Keratinocyte (primary cell): ENCODE results near the gene TTC36. TPM values are rescaled to one million over a fixed set of nuclear protein-coding genes. Genes with fewer than 3 reads are reported as not detected.

Source experiments
- DNase-seq: peaks from one replicate; pipeline ENCODE4 v3.0.0-alpha.2; 2011; ENCODE audit warnings: low read depth, missing footprints, low spot score
- FAIRE-seq: peaks from 2 replicates; lab custom pipeline; 2011; peaks lifted over from hg19 to GRCh38; lab: Jason Lieb, UNC
- H2AFZ ChIP-seq: 2 replicates; pipeline ENCODE4 v1.6.0; 2012; ENCODE audit warnings: low read length, control low read depth, inconsistent platforms; ENCODE audit not compliant: control insufficient read depth
- H3K27ac ChIP-seq: 2 replicates; pipeline ENCODE4 v1.5.1; 2011; ENCODE audit warnings: low read length; ENCODE audit not compliant: control insufficient read depth, insufficient read depth
- H3K27me3 ChIP-seq: 3 replicates; pipeline ENCODE4 v1.6.0; 2011; ENCODE audit warnings: low read length; ENCODE audit not compliant: control insufficient read depth, insufficient read depth; ENCODE audit errors: extremely low read depth
- H3K36me3 ChIP-seq, 2 experiments: 2 replicates in 1 of 2; 3 replicates in 1 of 2; pipeline ENCODE4 v1.5.1; 2011; ENCODE audit warnings: low read length in 2 of 2, mild to moderate bottlenecking in 1 of 2; ENCODE audit not compliant: control insufficient read depth in 2 of 2, insufficient read depth in 2 of 2; ENCODE audit errors: extremely low read depth in 1 of 2
- H3K4me1 ChIP-seq: 3 replicates; pipeline ENCODE4 v1.5.1; 2011; ENCODE audit warnings: low read length; ENCODE audit not compliant: control insufficient read depth, insufficient read depth; ENCODE audit errors: extremely low read depth
- H3K4me2 ChIP-seq: 3 replicates; pipeline ENCODE4 v1.6.0; 2011; ENCODE audit warnings: low read depth, low read length; ENCODE audit not compliant: control insufficient read depth, insufficient read depth; ENCODE audit errors: extremely low read depth
- H3K4me3 ChIP-seq, 3 experiments: fragments of 200-600 bp in 1 of 3; sonication (generic) in 1 of 3; 2 replicates in 2 of 3; 3 replicates in 1 of 3; pipeline ENCODE4 v1.5.1; 2011 to 2016; ENCODE audit warnings: low read length in 3 of 3, mild to moderate bottlenecking in 3 of 3, control low read depth in 2 of 3, inconsistent platforms in 1 of 3, low read depth in 1 of 3, mixed read lengths in 1 of 3, mixed run types in 1 of 3, moderate library complexity in 1 of 3; ENCODE audit not compliant: control insufficient read depth in 2 of 3, insufficient read depth in 2 of 3; ENCODE audit errors: extremely low read depth in 1 of 3
- H3K79me2 ChIP-seq: 2 replicates; pipeline ENCODE4 v1.6.0; 2012; ENCODE audit warnings: low read length; ENCODE audit not compliant: control insufficient read depth, insufficient read depth
- H3K9ac ChIP-seq: 3 replicates; pipeline ENCODE4 v1.6.0; 2011; ENCODE audit warnings: low read length; ENCODE audit not compliant: control insufficient read depth, insufficient read depth; ENCODE audit errors: extremely low read depth
- H3K9me1 ChIP-seq: 3 replicates; pipeline ENCODE4 v1.6.0; 2011; ENCODE audit warnings: low read length; ENCODE audit not compliant: control insufficient read depth, insufficient read depth; ENCODE audit errors: extremely low read depth
- H3K9me3 ChIP-seq: 2 replicates; pipeline ENCODE4 v1.5.1; 2012; ENCODE audit warnings: low read depth, low read length; ENCODE audit not compliant: control insufficient read depth
- H4K20me1 ChIP-seq: 3 replicates; pipeline ENCODE4 v1.6.0; 2011; ENCODE audit warnings: low read length; ENCODE audit not compliant: control insufficient read depth, insufficient read depth; ENCODE audit errors: extremely low read depth
- EZH2 ChIP-seq: IDR thresholded peaks from one replicate; pipeline ENCODE4 v1.6.1; 2012; ENCODE audit warnings: inconsistent platforms, mild to moderate bottlenecking, low read length, moderate library complexity
- dilution Hi-C: fragments of 300-500 bp; cut with MboI; formaldehyde crosslinking; loops from one replicate; pipeline ENCODE4 v1.7.0; 2020; ENCODE audit warnings: low sequenced_read_pairs; ENCODE audit not compliant: extremely low pct_ligation_motif_present
- polyA plus RNA-seq, 5 experiments: library from polyadenylated mRNA; depleted of rRNA in 3 of 5; stranded (reverse) in 3 of 5; stranded (forward) in 1 of 5; unstranded in 1 of 5; fragments of >200 nt; gene quantifications; 1 replicate in 1 of 5; 2 replicates in 3 of 5; 3 replicates in 1 of 5; pipeline versions ENCODE4 v1.2.1 to v1.2.3, GENCODE V29; 2011 to 2012; ENCODE audit warnings: missing spikeins in 2 of 5, low read depth in 1 of 5, low replicate concordance in 1 of 5
- TF ChIP-seq, protein P1 (sequence below), 3 experiments: IDR thresholded peaks in 1 of 3; conservative IDR thresholded peaks in 1 of 3; optimal IDR thresholded peaks in 1 of 3; 2 replicates in 2 of 3; 3 replicates in 1 of 3; pipeline versions ENCODE3 to v1.5.1; 2011; ENCODE audit warnings: low read length in 3 of 3, mild to moderate bottlenecking in 3 of 3, moderate library complexity in 2 of 3, control low read depth in 1 of 3, inconsistent platforms in 1 of 3; ENCODE audit not compliant: insufficient read depth in 2 of 3; ENCODE audit errors: extremely low read depth in 1 of 3

Gene TTC36
- polyA plus RNA-seq, 1 donor (not counting 4 experiments of a cell fraction or from before 2014, with no cell fraction given): not detected

- no peak overlapping the region for H3K4me3 ChIP-seq
- H3K9me1 ChIP-seq: no peaks in the 10 kb centered on the region
- peaks cover 22 to 39% of the 10 kb centered on the region in 2 experiments for H3K36me3 ChIP-seq
- dilution Hi-C loops: no loop called here
- no peaks in the 10 kb centered on the region for H3K4me1 ChIP-seq
- no peak overlapping the region for H3K4me2 ChIP-seq
- H3K9ac ChIP-seq: no peak overlapping the region
- H4K20me1 ChIP-seq: no peaks in the 10 kb centered on the region
- no peaks in the 10 kb centered on the region for H3K27me3 ChIP-seq
- no peak overlapping the region for H2AFZ ChIP-seq
- FAIRE-seq: no peak
- H3K79me2 ChIP-seq: no peaks in the 10 kb centered on the region
- DNase-seq: no peak
- no peak for TF ChIP-seq EZH2
- TF ChIP-seq, protein P1, sequence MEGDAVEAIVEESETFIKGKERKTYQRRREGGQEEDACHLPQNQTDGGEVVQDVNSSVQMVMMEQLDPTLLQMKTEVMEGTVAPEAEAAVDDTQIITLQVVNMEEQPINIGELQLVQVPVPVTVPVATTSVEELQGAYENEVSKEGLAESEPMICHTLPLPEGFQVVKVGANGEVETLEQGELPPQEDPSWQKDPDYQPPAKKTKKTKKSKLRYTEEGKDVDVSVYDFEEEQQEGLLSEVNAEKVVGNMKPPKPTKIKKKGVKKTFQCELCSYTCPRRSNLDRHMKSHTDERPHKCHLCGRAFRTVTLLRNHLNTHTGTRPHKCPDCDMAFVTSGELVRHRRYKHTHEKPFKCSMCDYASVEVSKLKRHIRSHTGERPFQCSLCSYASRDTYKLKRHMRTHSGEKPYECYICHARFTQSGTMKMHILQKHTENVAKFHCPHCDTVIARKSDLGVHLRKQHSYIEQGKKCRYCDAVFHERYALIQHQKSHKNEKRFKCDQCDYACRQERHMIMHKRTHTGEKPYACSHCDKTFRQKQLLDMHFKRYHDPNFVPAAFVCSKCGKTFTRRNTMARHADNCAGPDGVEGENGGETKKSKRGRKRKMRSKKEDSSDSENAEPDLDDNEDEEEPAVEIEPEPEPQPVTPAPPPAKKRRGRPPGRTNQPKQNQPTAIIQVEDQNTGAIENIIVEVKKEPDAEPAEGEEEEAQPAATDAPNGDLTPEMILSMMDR (optimal IDR thresholded peaks at IDR 0.05 in 1 of 3, IDR thresholded peaks at IDR 0.05 in 1 of 3, conservative IDR thresholded peaks at IDR 0.05 in 1 of 3; ENCODE audit: extremely low read depth in 1 of 3, insufficient read depth in 2 of 3, low read length in 3 of 3): no peak
- no peaks in the 10 kb centered on the region for H3K9me3 ChIP-seq
- H3K27ac ChIP-seq: no peak overlapping the region
Measured at GRCh38 chr11:118524757-118525470, 2.4 kb upstream of the TTC36 start.

DNA sequence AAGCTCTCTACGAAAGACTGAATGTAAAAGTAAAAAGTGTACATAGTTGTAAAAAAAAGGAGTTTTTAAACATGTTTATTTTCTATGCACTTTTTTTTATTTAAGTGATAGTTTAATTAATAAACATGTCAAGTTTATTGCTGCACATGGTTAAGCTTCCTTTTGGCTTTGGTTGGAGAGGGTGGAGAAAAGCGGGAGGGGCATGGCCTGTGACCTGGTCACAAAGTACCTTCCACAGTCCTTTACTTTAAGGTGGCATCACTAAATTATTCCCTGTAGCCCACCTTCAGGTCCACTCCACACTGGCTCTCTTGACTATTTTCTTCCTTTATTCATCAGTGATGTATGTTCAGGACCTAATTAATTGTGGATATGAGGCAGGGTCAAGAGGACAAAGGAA is 586 bp upstream of the TTC36 start:
- dilution Hi-C loops: no loop called here
- H3K9ac ChIP-seq: no peak overlapping the region
- DNase-seq (no peak), FAIRE-seq (no peak)
- no peaks in the 10 kb centered on the region for H3K9me1 ChIP-seq
- peaks cover 1% of the 10 kb centered on the region for H3K4me1 ChIP-seq
- H3K27me3 ChIP-seq: no peaks in the 10 kb centered on the region
- H2AFZ ChIP-seq: no peak overlapping the region
- H3K9me3 ChIP-seq: no peaks in the 10 kb centered on the region
- H3K4me3 ChIP-seq: no peak overlapping the region
- no peaks in the 10 kb centered on the region for H4K20me1 ChIP-seq
- H3K4me2 ChIP-seq: no peak overlapping the region
- peaks cover 20 to 29% of the 10 kb centered on the region in 2 experiments for H3K36me3 ChIP-seq
- H3K27ac ChIP-seq: no peak overlapping the region
- H3K79me2 ChIP-seq: no peaks in the 10 kb centered on the region
- TF ChIP-seq, protein P1 (optimal IDR thresholded peaks at IDR 0.05 in 1 of 3, IDR thresholded peaks at IDR 0.05 in 1 of 3, conservative IDR thresholded peaks at IDR 0.05 in 1 of 3; ENCODE audit: extremely low read depth in 1 of 3, insufficient read depth in 2 of 3, low read length in 3 of 3): no peak
- no peak for TF ChIP-seq EZH2
